MM.1S (cell line): Measurements from ENCODE around the gene TADA2A.
"Not testable (repeated sequence)": the region's sequence is repeated elsewhere in the genome, so short reads cannot be mapped to it uniquely, and the experiment has no call there.

Experiments used
- DNase-seq: peaks from one replicate; pipeline ENCODE4 v3.0.0-alpha.2; 2015
- H2AFZ ChIP-seq: fragments of 300-600 bp; sonication (generic); 2 replicates; pipeline ENCODE4 v1.6.0; 2016; ENCODE audit warnings: antibody characterized with exemption, low read length
- H3F3A ChIP-seq: fragments of 300-600 bp; sonication (generic); 2 replicates; pipeline ENCODE4 v1.6.1; 2016; ENCODE audit warnings: mild to moderate bottlenecking, antibody characterized with exemption, low read length, moderate library complexity, mixed read lengths; ENCODE audit not compliant: insufficient read depth
- H3K27ac ChIP-seq: fragments of 300-600 bp; sonication (generic); 2 replicates; pipeline ENCODE4 v1.5.1; 2016; ENCODE audit warnings: mild to moderate bottlenecking, low read length
- H3K27me3 ChIP-seq: fragments of 300-600 bp; sonication (generic); replicated peaks from 2 replicates; pipeline ENCODE4 v1.6.0; 2016; ENCODE audit warnings: low read length; ENCODE audit not compliant: insufficient read depth
- H3K36me3 ChIP-seq: fragments of 300-600 bp; sonication (generic); replicated peaks from 2 replicates; pipeline ENCODE4 v1.6.1; 2016; ENCODE audit warnings: mild to moderate bottlenecking, low read length, mixed read lengths; ENCODE audit not compliant: insufficient read depth
- H3K4me1 ChIP-seq: fragments of 300-600 bp; sonication (generic); 2 replicates; pipeline ENCODE4 v1.6.1; 2016; ENCODE audit warnings: low read length, mixed read lengths
- H3K4me2 ChIP-seq: fragments of 300-600 bp; sonication (generic); 2 replicates; pipeline ENCODE4 v1.6.0; 2016; ENCODE audit warnings: low read depth, low read length
- H3K4me3 ChIP-seq: fragments of 300-600 bp; sonication (generic); 2 replicates; pipeline ENCODE4 v1.5.1; 2016; ENCODE audit warnings: low read length, mixed read lengths
- H3K79me2 ChIP-seq: fragments of 300-600 bp; sonication (generic); 2 replicates; pipeline ENCODE4 v1.6.1; 2016; ENCODE audit warnings: mixed run types, low read length, mixed read lengths
- H3K9ac ChIP-seq: fragments of 300-600 bp; sonication (generic); 2 replicates; pipeline ENCODE4 v1.6.1; 2016; ENCODE audit warnings: low read length, mixed read lengths
- H3K9me2 ChIP-seq: fragments of 300-600 bp; sonication (generic); replicated peaks from 2 replicates; pipeline ENCODE4 v1.6.1; 2016; ENCODE audit warnings: mild to moderate bottlenecking, low read length, mixed read lengths; ENCODE audit not compliant: insufficient read depth
- H3K9me3 ChIP-seq: fragments of 300-600 bp; sonication (generic); replicated peaks from 2 replicates; pipeline ENCODE4 v1.6.1; 2016; ENCODE audit warnings: mild to moderate bottlenecking, low read length, mixed read lengths; ENCODE audit not compliant: insufficient read depth
- H4K20me1 ChIP-seq: fragments of 300-600 bp; sonication (generic); 2 replicates; pipeline ENCODE4 v1.6.1; 2016; ENCODE audit warnings: mild to moderate bottlenecking, low read length, moderate library complexity, mixed read lengths; ENCODE audit not compliant: insufficient read depth
- EZH2 ChIP-seq: fragments of 300-600 bp; sonication (generic); optimal IDR thresholded peaks from 2 replicates; pipeline ENCODE3; 2017; ENCODE audit warnings: low read depth, mild to moderate bottlenecking, antibody characterized with exemption, low read length, mixed read lengths
- EZH2phosphoT487 ChIP-seq: fragments of 300-600 bp; sonication (generic); IDR thresholded peaks from 2 replicates; pipeline ENCODE4 v1.6.1; 2018; ENCODE audit warnings: antibody characterized with exemption, low read length
- TF ChIP-seq, protein P1 (sequence below): fragments of 300-600 bp; sonication (generic); IDR thresholded peaks from 2 replicates; pipeline ENCODE4 v1.5.1; 2016; ENCODE audit warnings: antibody characterized with exemption, low read length, mixed read lengths

Gene TADA2A

GRCh38 chr17:37405955-37406634 is 591 bp upstream of the TADA2A start:
- TF ChIP-seq EZH2phosphoT487 = no peak
- TF ChIP-seq, protein P1, sequence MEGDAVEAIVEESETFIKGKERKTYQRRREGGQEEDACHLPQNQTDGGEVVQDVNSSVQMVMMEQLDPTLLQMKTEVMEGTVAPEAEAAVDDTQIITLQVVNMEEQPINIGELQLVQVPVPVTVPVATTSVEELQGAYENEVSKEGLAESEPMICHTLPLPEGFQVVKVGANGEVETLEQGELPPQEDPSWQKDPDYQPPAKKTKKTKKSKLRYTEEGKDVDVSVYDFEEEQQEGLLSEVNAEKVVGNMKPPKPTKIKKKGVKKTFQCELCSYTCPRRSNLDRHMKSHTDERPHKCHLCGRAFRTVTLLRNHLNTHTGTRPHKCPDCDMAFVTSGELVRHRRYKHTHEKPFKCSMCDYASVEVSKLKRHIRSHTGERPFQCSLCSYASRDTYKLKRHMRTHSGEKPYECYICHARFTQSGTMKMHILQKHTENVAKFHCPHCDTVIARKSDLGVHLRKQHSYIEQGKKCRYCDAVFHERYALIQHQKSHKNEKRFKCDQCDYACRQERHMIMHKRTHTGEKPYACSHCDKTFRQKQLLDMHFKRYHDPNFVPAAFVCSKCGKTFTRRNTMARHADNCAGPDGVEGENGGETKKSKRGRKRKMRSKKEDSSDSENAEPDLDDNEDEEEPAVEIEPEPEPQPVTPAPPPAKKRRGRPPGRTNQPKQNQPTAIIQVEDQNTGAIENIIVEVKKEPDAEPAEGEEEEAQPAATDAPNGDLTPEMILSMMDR = no peak
- no peak for TF ChIP-seq EZH2
- Histone ChIP-seq H4K20me1 (no peaks in the 10 kb centered on the region), H3K9ac (peak overlapping the region; percentile 89), H3K27me3 (no peaks in the 10 kb centered on the region), H3K4me3 (peak overlapping the region; percentile 87), H3K79me2 (peaks cover 32% of the 10 kb centered on the region), H3F3A (peaks cover 4% of the 10 kb centered on the region; the same call in 1 of the 2 replicates), H3K9me3 (no peaks in the 10 kb centered on the region), H3K9me2 (no peaks in the 10 kb centered on the region), H3K27ac (peak overlapping the region; percentile 41; the same call in 1 of the 2 replicates), H3K4me1 (peaks cover 7% of the 10 kb centered on the region; the same call in 1 of the 2 replicates), H3K4me2 (peak overlapping the region; percentile 98), H3K36me3 (no peaks in the 10 kb centered on the region), H2AFZ (peak overlapping the region; percentile 94)
- DNase-seq = no peak

GRCh38 chr17:37408145-37408479 is 1.4 kb downstream of the TADA2A start:
- H3K4me3 ChIP-seq, H4K20me1 ChIP-seq, H3K4me1 ChIP-seq, H3K27me3 ChIP-seq, H2AFZ ChIP-seq, H3K9me2 ChIP-seq, H3F3A ChIP-seq, DNase-seq, H3K36me3 ChIP-seq, H3K9me3 ChIP-seq, H3K9ac ChIP-seq, H3K4me2 ChIP-seq, H3K27ac ChIP-seq: not testable (repeated sequence)
- peaks cover 32% of the 10 kb centered on the region for H3K79me2 ChIP-seq

DNA sequence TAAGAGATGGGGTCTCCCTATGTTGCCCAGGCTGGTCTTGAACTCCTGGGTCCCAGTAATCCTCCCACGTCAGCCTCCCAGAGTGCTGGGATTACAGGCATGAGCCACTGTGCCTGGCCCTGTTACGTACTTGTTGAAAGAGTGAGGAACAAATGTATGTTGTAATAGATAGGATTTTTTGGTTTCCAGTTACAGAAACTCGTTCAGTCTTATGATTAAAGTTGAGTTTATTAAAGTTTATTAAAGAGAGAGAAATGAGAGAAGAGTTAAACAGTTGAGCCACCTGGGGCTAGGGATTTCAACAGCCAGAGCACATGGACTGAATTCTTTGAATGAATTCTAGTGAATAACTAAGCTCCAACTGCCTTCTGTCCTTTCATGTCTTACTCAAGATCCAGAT is 3.7 kb downstream of the TADA2A start:
- no peaks in the 10 kb centered on the region for H3K9me2 ChIP-seq
- H3K9me3 ChIP-seq = no peaks in the 10 kb centered on the region
- H3K4me1 ChIP-seq = peaks cover 4% of the 10 kb centered on the region; the same call in 1 of the 2 replicates
- H3F3A ChIP-seq = peaks cover 4% of the 10 kb centered on the region; the same call in 1 of the 2 replicates
- H3K27me3 ChIP-seq = no peaks in the 10 kb centered on the region
- no peak overlapping the region for H3K27ac ChIP-seq
- no peak overlapping the region for H3K4me2 ChIP-seq
- no peak overlapping the region for H3K9ac ChIP-seq
- no peaks in the 10 kb centered on the region for H4K20me1 ChIP-seq
- no peak for DNase-seq
- TF ChIP-seq EZH2 (no peak), EZH2phosphoT487 (no peak)
- TF ChIP-seq, protein P1 = no peak
- no peaks in the 10 kb centered on the region for H3K36me3 ChIP-seq
- no peak overlapping the region for H2AFZ ChIP-seq
- no peak overlapping the region for H3K4me3 ChIP-seq
- peaks cover 39% of the 10 kb centered on the region for H3K79me2 ChIP-seq

DNA sequence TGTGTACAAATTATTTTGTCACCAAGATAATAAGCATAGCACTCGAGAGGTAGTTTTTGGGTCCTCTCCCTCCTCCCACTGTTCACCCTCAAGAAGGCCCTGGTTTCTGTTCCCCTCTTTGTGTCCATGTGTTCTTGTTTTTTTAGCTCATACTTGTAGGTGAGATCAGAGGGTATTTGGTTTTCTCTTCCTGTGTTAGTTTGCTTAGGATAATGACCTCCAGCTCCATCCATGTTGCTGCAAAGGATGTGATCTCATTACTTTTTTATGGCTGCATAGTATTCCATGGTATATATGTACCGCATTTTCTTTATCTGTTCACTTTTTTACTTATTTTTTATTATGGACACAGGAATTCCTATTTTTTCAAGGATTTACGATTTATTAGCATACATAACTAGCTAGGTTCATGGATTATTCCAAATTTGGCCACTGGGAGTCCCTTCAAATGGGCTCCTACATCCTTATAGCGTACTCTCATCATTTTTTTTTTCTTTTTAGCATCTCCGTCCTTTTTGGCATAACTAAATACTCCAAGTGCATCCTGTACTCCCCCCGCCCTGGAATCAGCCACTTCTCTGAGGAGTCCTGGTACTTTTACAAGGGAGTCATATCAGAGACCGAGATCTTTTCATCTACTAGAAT is 7.3 kb downstream of the TADA2A start:
- no peak overlapping the region for H3K27ac ChIP-seq
- H3K4me3 ChIP-seq = no peak overlapping the region
- no peaks in the 10 kb centered on the region for H3F3A ChIP-seq
- no peak overlapping the region for H3K9ac ChIP-seq
- H3K79me2 ChIP-seq = peaks cover 16% of the 10 kb centered on the region; the same call in 1 of the 2 replicates
- no peaks in the 10 kb centered on the region for H4K20me1 ChIP-seq
- H3K36me3 ChIP-seq = no peaks in the 10 kb centered on the region
- no peaks in the 10 kb centered on the region for H3K9me2 ChIP-seq
- H3K4me2 ChIP-seq = no peak overlapping the region
- DNase-seq = no peak
- TF ChIP-seq EZH2phosphoT487 = no peak
- TF ChIP-seq EZH2 = no peak
- TF ChIP-seq, protein P1 = no peak; the same call in 1 of the 2 replicates
- H3K9me3 ChIP-seq = no peaks in the 10 kb centered on the region
- no peaks in the 10 kb centered on the region for H3K4me1 ChIP-seq
- no peaks in the 10 kb centered on the region for H3K27me3 ChIP-seq
- no peak overlapping the region for H2AFZ ChIP-seq
